HG03066 (cell line): ENCODE data around the gene CYTL1.
"Not testable (repeated sequence)": the region's sequence is repeated elsewhere in the genome, so short reads cannot be mapped to it uniquely, and the experiment has no call there.

Source experiments
- ATAC-seq: cut with Tn5 transposase; IDR thresholded peaks from one replicate; pipeline ENCODE4 v1.9.1; 2021; ENCODE audit warnings: low read depth; ENCODE audit not compliant: unreplicated experiment

Gene CYTL1

GRCh38 chr4:5034206-5034605 is 14.9 kb upstream of the CYTL1 start:
- ATAC-seq, result no peak

DNA sequence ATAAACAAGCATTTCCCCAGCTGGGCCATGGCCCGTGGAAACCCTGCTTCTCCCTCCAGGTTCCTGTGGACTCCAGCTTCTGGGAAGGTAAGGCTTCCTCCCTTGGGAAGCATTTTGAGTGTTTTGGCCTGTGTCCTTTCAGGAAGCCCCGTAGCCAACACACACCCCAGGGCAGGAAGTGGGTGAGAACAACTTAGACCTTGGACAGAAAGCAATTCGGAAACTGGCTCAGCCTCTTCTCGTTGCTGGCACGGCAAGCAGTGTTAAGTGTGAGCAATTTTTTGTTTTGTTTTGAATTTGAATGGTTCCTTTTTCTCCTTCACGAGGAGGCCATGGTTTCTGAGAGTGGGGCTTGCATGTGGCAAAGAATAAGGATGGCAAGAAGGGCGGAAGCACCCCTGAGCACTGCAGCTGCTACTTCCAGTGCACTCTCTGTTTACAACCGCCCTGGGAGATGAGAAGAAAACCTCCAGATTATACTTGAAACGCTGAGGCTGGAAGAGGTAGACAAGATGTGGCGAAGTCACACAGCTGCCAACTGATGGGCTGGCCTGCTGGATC is 14.1 kb upstream of the CYTL1 start:
- no peak for ATAC-seq

GRCh38 chr4:5032813-5033212 is 13.6 kb upstream of the CYTL1 start:
- no peak for ATAC-seq

GRCh38 chr4:5030927-5031326 is 11.7 kb upstream of the CYTL1 start:
- no peak for ATAC-seq

DNA sequence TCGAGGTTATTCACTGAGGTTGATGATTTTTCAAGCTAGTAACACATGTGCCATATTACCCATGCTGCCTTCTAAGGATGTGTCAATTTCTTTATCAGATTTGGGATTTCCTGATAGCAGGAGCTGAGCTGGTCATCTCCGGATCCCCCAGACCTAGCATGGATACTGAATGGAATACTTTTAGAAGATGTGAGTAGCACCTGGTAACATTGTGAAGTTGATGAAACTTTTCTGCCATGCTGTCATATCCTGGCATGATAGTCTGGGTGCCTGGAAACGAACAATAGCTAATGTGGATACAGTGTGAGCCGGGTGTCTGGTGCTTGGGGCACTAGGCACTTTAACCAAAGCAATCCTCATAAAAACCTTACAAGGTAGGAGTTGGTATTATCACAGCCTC is 11.0 kb upstream of the CYTL1 start:
- ATAC-seq, result no peak

DNA sequence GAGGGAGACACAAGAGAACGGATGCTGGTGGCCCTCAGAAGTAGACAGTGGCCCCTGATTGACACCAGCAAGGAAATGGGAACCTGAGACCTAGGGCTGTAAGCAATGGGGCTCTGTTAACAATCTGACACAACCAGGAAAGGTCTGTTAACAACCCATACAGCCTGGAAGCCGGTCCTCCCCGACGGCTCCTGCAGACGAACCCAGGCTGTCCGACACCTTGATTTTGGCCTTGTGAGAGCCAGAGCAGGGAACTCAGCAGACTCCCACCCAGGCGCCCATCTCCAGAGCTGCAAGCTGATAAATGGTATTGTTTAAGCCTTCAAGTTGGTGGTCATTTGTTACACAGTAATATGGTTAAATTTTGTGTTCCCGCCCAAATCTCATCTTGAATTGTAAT is 10.2 kb upstream of the CYTL1 start:
- no peak for ATAC-seq

DNA sequence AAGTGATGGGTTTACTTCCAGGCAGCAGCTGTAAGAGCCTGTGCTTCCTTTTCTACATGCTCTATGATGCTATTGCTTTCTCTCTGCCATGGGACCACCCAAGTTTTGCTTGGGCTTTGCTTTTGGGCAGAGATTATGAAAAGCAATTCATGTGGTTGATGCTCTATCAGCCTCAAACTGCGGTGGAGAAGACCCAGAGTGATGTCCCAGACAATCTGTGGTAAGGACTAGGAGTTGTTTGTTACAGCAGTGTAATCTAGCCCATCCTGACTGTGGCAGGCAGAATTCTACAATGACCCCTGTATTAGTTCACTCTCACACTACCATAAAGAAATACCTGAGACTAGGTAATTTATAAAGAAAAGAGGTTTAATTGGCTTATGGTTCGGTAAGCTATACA is 9.2 kb upstream of the CYTL1 start:
- no peak for ATAC-seq

DNA sequence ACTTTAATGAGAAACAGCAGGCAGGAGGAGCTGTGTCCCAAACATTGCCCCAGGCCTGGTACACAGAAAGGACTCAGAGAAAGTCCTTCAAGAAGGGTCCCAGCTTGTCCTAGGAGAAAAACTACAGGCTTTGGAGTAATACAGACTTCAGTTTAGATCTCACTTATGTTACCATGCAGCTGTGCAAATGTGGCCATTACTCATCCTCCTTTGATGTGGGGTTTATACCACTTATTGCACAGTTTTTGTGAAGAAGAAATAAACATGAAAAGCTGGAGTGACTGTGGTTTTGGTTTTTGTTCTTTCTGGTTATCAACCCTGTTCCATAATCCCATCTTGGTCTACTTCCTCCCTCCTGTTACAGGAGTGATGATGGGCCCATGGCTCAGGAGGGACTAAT is 8.1 kb upstream of the CYTL1 start:
- ATAC-seq, result no peak

- ATAC-seq, result no peak
Observed at GRCh38 chr4:5026371-5026770, 7.1 kb upstream of the CYTL1 start.

- no peak for ATAC-seq
Observed at GRCh38 chr4:5024673-5025072, 5.4 kb upstream of the CYTL1 start.

DNA sequence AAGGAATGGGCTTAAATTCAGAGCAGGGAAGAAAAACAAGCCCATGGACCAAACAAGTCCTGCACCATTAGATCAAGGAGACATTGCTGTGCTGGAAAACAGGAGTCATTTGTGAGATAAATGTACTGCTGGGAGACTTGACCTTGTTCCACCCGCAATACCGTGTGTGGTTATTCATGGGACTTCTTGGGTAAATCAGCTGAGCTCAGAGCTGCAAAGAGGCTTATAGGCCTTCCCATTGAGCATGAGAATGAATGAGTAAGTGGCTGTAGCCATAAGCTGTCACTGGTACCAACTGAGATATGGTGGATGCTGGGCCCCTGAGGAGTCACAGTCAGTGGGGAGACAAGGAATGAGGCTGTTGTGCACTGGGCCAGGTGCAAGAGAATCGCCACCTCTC is 2.3 kb upstream of the CYTL1 start:
- no peak for ATAC-seq

DNA sequence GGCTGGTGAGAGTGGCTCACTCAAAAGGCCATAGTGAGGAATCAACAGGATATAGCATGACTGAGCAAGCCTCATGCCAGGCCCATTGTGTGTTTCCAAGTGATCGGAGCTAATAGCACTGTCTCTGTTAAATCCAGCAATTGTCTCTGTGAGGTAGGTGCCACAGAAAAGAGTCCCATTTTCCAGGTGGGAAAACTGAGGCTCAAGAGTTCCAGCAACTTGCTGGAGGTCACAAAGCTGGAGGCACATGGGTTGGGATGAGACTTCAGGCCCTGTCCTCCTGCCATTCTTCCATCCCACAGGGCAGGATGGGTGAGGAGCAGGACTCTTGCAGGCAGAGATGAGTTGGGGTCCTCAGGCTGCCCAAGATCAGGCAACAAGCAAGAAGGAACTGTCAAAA is 1.1 kb upstream of the CYTL1 start:
- no peak for ATAC-seq

- ATAC-seq, result no peak
Observed at GRCh38 chr4:5019796-5020195, 538 bp upstream of the CYTL1 start.

- ATAC-seq, result no peak
Observed at GRCh38 chr4:5018603-5019002, 655 bp downstream of the CYTL1 start.

DNA sequence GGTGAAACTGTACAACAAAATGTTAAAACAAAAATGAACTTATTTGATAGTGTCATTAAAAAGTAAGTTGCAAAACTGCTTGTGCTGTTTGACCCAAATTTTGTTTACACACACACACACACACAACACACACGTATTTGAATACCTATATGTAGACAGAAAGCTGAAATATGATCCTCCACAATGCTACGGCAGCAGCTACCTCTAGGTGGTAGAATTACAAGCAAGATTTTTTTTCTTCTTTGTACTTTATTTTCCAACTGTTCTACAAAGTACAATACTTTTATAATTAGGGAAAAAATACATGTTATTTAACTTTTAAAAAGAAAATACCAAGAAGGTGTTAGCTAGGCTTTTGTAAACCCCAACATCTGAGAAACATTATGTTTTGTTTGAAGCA is 1.2 kb downstream of the CYTL1 start:
- ATAC-seq, result no peak

DNA sequence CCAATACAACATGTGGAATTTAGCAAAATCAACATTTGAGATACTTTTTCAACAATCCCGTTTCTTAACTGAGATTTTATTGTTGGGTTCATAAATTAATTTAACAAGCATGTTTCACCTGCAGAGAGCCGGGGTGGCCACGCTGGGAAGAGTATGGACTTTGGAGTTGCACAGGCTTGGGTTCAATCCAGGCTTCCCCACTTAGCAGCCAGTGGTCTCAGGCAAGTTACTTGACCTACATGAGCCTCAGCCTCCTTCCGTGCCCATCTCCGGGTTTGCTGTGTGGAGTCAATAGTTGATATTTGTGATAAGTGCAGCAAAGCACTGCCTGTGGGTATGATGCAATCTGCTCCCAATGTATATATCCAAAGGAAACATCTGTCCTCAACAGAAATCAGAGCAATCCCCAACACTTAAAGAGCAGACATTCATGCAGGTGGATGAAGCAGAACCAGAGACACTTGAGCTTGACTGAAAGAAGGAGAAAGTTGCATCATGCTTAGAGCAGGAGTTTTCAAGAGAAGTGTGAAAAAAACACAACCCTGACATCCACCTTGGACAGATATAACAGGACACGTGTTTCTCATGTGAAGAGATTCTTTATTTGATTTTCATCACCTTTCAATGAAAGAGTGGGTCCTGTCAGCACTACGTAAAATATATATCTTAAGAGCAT is 5.1 kb downstream of the CYTL1 start:
- no peak for ATAC-seq

GRCh38 chr4:5012958-5013357 is 6.3 kb downstream of the CYTL1 start:
- ATAC-seq, result no peak

GRCh38 chr4:5012244-5012898 is 6.9 kb downstream of the CYTL1 start:
- ATAC-seq, result no peak

- no peak for ATAC-seq
Observed at GRCh38 chr4:5010984-5011383, 8.3 kb downstream of the CYTL1 start.

- no peak for ATAC-seq
Observed at GRCh38 chr4:5009796-5010195, 9.5 kb downstream of the CYTL1 start.

GRCh38 chr4:5006932-5007331 is 12.3 kb downstream of the CYTL1 start:
- ATAC-seq, result not testable (repeated sequence)

GRCh38 chr4:5004496-5004895 is 14.8 kb downstream of the CYTL1 start:
- no peak for ATAC-seq
